ENCODE measurements around the gene MBOAT7. TPM values are rescaled to one million over a fixed set of nuclear protein-coding genes. Genes with fewer than 3 reads are reported as not detected.

The MBOAT7 gene
- total and polyA plus RNA-seq, 2 of the 4 experiments (the other 2 are of a cell fraction): 11.3 to 121 TPM

DNA sequence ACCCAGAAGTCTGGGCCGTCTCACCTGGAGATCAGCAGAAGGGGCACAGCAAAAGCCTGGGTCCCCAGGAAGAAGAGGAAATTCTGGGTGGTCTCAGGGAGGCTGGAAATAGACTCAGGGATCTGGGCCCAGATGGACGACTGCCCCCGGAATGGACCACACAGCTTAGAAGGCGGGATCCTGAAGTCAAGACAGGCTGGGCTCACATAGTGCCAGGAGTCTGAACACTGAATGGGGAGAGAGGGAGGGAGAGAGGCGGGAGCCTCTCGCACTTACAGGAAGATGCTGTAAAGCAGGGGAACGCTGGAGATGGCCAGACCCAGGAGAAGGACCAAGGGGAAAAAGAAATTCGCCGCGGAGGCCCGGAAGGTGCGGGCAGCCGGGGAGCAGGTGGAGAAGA lies 28.5 kb downstream of the MBOAT7 start:
- peaks cover 10 to 38% of the 10 kb centered on the region in 2 experiments; a peak in 3 of 4 replicates for H3K79me1 ChIP-seq (ENCODE audit: low read depth in 1 of 2, low read length in 2 of 2)
- TSS peak; percentile 43 for BruUV-seq (replicated peaks)
- H3K9me1 ChIP-seq (ENCODE audit: insufficient read depth, low read length): no peaks in the 10 kb centered on the region; the same call in none of the 2 replicates
- peak overlapping the region; percentile 89 for H2AK9ac ChIP-seq (replicated peaks; ENCODE audit: low read depth, low read length, poor library complexity)
- no peak for TF ChIP-seq BHLHE40 (IDR thresholded peaks at IDR 0.05; ENCODE audit: low read depth, low read length)
- no peak for TF ChIP-seq MAFK (IDR thresholded peaks at IDR 0.05; ENCODE audit: low read depth, low read length)
- no peak for TF ChIP-seq RCOR1 (IDR thresholded peaks at IDR 0.05; ENCODE audit: insufficient replicate concordance, low read length)
- no peak for TF ChIP-seq RAD21 (IDR thresholded peaks at IDR 0.05; ENCODE audit: low read length)
- TF ChIP-seq, protein P1, sequence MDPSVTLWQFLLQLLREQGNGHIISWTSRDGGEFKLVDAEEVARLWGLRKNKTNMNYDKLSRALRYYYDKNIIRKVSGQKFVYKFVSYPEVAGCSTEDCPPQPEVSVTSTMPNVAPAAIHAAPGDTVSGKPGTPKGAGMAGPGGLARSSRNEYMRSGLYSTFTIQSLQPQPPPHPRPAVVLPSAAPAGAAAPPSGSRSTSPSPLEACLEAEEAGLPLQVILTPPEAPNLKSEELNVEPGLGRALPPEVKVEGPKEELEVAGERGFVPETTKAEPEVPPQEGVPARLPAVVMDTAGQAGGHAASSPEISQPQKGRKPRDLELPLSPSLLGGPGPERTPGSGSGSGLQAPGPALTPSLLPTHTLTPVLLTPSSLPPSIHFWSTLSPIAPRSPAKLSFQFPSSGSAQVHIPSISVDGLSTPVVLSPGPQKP (IDR thresholded peaks at IDR 0.05; ENCODE audit: borderline replicate concordance, low read depth, low read length): no peak
- no peak for TF ChIP-seq NFE2L2 (IDR thresholded peaks at IDR 0.05; ENCODE audit: low read depth, low read length)
- TF ChIP-seq POLR2A (IDR thresholded peaks at IDR 0.05; ENCODE audit: low read depth, low read length): no peak
- TF ChIP-seq CEBPB (IDR thresholded peaks at IDR 0.05; ENCODE audit: low read depth, low read length): no peak
- TF ChIP-seq, protein P2, sequence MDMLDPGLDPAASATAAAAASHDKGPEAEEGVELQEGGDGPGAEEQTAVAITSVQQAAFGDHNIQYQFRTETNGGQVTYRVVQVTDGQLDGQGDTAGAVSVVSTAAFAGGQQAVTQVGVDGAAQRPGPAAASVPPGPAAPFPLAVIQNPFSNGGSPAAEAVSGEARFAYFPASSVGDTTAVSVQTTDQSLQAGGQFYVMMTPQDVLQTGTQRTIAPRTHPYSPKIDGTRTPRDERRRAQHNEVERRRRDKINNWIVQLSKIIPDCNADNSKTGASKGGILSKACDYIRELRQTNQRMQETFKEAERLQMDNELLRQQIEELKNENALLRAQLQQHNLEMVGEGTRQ (IDR thresholded peaks at IDR 0.05; ENCODE audit: low read depth, low read length): no peak
- no peak overlapping the region for H4K91ac ChIP-seq (ENCODE audit: insufficient read depth, low read depth, low read length)
- H3K9me3 ChIP-seq (ENCODE audit: control insufficient read depth, insufficient read depth, low read length): no peaks in the 10 kb centered on the region
- in situ Hi-C loops (cut with MboI; ENCODE audit: low sequenced_read_pairs): no loop called here
- H4K5ac ChIP-seq (ENCODE audit: low read depth, low read length): no peak overlapping the region
- H3K27ac ChIP-seq (ENCODE audit: insufficient read depth, low read length): peak overlapping the region; percentile 67; the same call in 1 of the 2 replicates
- ATAC-seq (ENCODE audit: low read depth): no peak
- H3K4ac ChIP-seq (ENCODE audit: low read depth, low read length): 0 out of 2 replicates have a peak overlapping the region, but pooled peaks have one; percentile 55
- WGBS, 2 experiments (ENCODE audit: extremely low coverage in 2 of 2, insufficient read length in 1 of 2): 26% methylated on average over 3 of the region's 13 CpGs; no CpG with 5 or more reads in 1 of the 2 experiments
- no peak overlapping the region for H3K9ac ChIP-seq (ENCODE audit: low read depth, low read length)
- intact Hi-C loops (cut with micrococcal nuclease): no loop called here
- H2AK5ac ChIP-seq (ENCODE audit: low read depth, low read length): peak overlapping the region; percentile 69; the same call in 1 of the 2 replicates
- no peak overlapping the region for H2BK15ac ChIP-seq (ENCODE audit: low read depth, low read length)
- dilution Hi-C loops (cut with HindIII; ENCODE audit: low sequenced_read_pairs, unreplicated experiment): no loop called here
- no peak overlapping the region for H3K18ac ChIP-seq (ENCODE audit: low read depth, low read length)
- peak overlapping the region; percentile 52; the same call in 1 of the 2 replicates for H3K4me3 ChIP-seq (ENCODE audit: insufficient read depth, low read depth, low read length)
- H3K36me3 ChIP-seq (ENCODE audit: control insufficient read depth, insufficient read depth, low read length): peaks cover 15% of the 10 kb centered on the region
- no peak overlapping the region for H2BK120ac ChIP-seq (ENCODE audit: low read depth, low read length)
- H2AFZ ChIP-seq (replicated peaks; ENCODE audit: low read length, poor library complexity): peak overlapping the region; percentile 97
- H3K23ac ChIP-seq (ENCODE audit: low read depth, low read length): 0 out of 2 replicates have a peak overlapping the region, but pooled peaks have one; percentile 64
- H3K56ac ChIP-seq (ENCODE audit: extremely low read depth, insufficient read depth, low read length): no peak overlapping the region
- POLR2A ChIA-PET (ENCODE audit: unreplicated experiment): interaction anchor here (1.9 kb wide), 1 partner anchor 40 kb away, joined by 5 read pairs; the partner anchor contains the start of gene RPS9
- H2BK5ac ChIP-seq (ENCODE audit: low read depth, low read length, poor library complexity, severe bottlenecking): no peak overlapping the region
- no peak for DNase-seq
- no peaks in the 10 kb centered on the region for H3K27me3 ChIP-seq (ENCODE audit: control insufficient read depth, insufficient read depth, low read length)
- H3K4me2 ChIP-seq (ENCODE audit: low read depth, low read length): peak overlapping the region; percentile 73
- no peaks in the 10 kb centered on the region for H4K20me1 ChIP-seq (ENCODE audit: insufficient read depth, low read length)
- CTCF ChIA-PET: no interaction called here
- H3K14ac ChIP-seq (replicated peaks; ENCODE audit: low read depth, low read length): 0 out of 2 replicates have a peak overlapping the region, but pooled peaks have one; percentile 23
- peak overlapping the region in 1 of 2 experiments; percentile 49; a peak in 1 of 4 replicates for H4K8ac ChIP-seq (ENCODE audit: low read depth in 2 of 2, low read length in 2 of 2)
- H3K4me1 ChIP-seq (ENCODE audit: control insufficient read depth, insufficient read depth, low read length): peaks cover 11% of the 10 kb centered on the region
- no peak overlapping the region for H2BK20ac ChIP-seq (ENCODE audit: low read depth, low read length)

All from IMR-90 (cell line).